ENCODE data around the gene CPSF4.

The CPSF4 gene

GRCh38 chr7:99473315-99473596, 34.5 kb downstream of the CPSF4 start:
- Histone ChIP-seq H3K4me3 (ENCODE audit: low read depth, low read length) (peak overlapping the region; percentile 90), H3K4me1 (ENCODE audit: control insufficient read depth, insufficient read depth, low read length) (peaks cover 2% of the 10 kb centered on the region), H3K27me3 (ENCODE audit: control insufficient read depth, insufficient read depth, low read length) (no peaks in the 10 kb centered on the region), H3K9ac (ENCODE audit: low read depth, low read length) (peak overlapping the region; percentile 85), H3K9me3 (ENCODE audit: control insufficient read depth, insufficient read depth, low read length) (no peaks in the 10 kb centered on the region), H3K36me3 (ENCODE audit: control insufficient read depth, insufficient read depth, low read length) (no peaks in the 10 kb centered on the region)

GRCh38 chr7:99476107-99476506, 37.4 kb downstream of the CPSF4 start:
- Histone ChIP-seq H3K36me3 (ENCODE audit: control insufficient read depth, insufficient read depth, low read length) (peaks cover 7% of the 10 kb centered on the region), H3K4me3 (ENCODE audit: low read depth, low read length) (no peak overlapping the region), H3K27me3 (ENCODE audit: control insufficient read depth, insufficient read depth, low read length) (no peaks in the 10 kb centered on the region), H3K9me3 (ENCODE audit: control insufficient read depth, insufficient read depth, low read length) (no peaks in the 10 kb centered on the region), H3K4me1 (ENCODE audit: control insufficient read depth, insufficient read depth, low read length) (peaks cover 2% of the 10 kb centered on the region), H3K9ac (ENCODE audit: low read depth, low read length) (no peak overlapping the region)

DNA sequence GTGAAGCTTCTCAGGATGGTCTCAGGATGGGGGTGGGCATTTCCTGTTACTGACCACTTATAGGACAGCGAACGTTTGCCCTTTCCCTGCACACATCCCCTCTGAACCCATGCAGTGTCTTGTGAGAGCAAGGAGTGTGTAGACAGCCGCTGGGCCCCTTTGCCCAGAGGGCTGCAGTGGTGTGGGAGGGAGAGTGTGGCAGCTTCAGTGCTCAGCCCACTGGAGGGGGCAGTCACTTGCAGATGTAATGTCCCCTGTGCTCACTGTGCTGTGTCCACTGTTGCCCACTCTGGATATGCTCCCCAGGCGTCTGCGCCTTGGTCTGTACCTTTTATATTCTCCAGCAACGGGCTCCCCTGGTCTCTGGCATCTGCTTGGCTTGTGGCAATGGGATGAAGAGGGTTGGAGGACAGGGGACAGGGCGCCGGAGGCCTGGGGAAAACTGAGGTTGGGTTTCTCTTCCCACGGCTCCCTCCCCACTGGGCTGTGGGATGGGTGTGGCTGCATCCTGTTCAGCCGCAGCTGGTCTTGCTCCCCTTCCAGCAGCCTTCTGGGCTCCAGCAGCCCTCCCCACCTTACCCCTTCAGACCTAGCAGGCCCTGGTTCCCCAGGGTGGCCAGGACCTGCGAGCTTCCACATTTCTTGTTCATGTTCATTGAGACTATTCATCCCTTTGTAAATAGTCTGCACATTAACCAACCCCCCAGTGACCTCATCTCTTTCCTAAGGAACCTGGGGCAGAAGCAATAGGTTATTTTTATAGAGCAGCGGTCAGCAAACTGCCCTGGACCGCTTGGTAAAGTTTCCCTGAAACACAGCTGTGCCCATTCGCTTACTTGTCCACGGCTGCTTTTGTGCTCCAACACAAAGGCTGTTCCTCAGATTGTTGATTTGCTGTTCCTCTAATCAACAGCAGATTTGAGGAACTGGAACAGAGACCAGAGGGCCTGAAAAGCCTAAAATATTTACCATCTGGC, 40.0 kb downstream of the CPSF4 start:
- Histone ChIP-seq H3K9ac (ENCODE audit: low read depth, low read length) (no peak overlapping the region), H3K36me3 (ENCODE audit: control insufficient read depth, insufficient read depth, low read length) (peaks cover 10% of the 10 kb centered on the region), H3K9me3 (ENCODE audit: control insufficient read depth, insufficient read depth, low read length) (no peaks in the 10 kb centered on the region), H3K27me3 (ENCODE audit: control insufficient read depth, insufficient read depth, low read length) (no peaks in the 10 kb centered on the region), H3K4me3 (ENCODE audit: low read depth, low read length) (no peak overlapping the region), H3K4me1 (ENCODE audit: control insufficient read depth, insufficient read depth, low read length) (peaks cover 2% of the 10 kb centered on the region)

DNA sequence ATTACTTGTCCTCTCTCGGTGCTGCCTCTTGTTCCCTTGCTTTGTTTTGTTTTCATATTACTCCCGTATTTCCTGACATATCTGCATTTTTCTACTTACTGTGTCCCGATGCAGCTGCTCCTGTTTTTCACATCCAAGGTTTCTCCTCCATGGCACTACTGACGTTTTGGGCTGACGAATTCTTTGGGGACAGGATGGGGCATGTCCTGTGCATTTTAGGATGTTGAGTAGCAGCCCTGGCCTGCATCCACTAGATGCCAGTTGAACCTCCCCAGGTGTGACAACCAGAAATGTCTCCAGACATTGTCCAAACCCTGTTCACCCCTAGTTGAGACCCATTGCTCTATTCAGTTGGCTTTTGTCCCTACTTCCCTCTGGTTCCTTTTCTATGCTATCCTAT, 46.4 kb downstream of the CPSF4 start:
- Histone ChIP-seq H3K36me3 (ENCODE audit: control insufficient read depth, insufficient read depth, low read length) (peaks cover 4% of the 10 kb centered on the region), H3K27me3 (ENCODE audit: control insufficient read depth, insufficient read depth, low read length) (no peaks in the 10 kb centered on the region), H3K4me3 (ENCODE audit: low read depth, low read length) (no peak overlapping the region), H3K9ac (ENCODE audit: low read depth, low read length) (no peak overlapping the region), H3K9me3 (ENCODE audit: control insufficient read depth, insufficient read depth, low read length) (no peaks in the 10 kb centered on the region), H3K4me1 (ENCODE audit: control insufficient read depth, insufficient read depth, low read length) (no peaks in the 10 kb centered on the region)

GRCh38 chr7:99489235-99489634, 50.5 kb downstream of the CPSF4 start:
- Histone ChIP-seq H3K27me3 (ENCODE audit: control insufficient read depth, insufficient read depth, low read length) (no peaks in the 10 kb centered on the region), H3K4me1 (ENCODE audit: control insufficient read depth, insufficient read depth, low read length) (no peaks in the 10 kb centered on the region), H3K9me3 (ENCODE audit: control insufficient read depth, insufficient read depth, low read length) (peaks cover 2% of the 10 kb centered on the region), H3K4me3 (ENCODE audit: low read depth, low read length) (no peak overlapping the region), H3K36me3 (ENCODE audit: control insufficient read depth, insufficient read depth, low read length) (peaks cover 8% of the 10 kb centered on the region), H3K9ac (ENCODE audit: low read depth, low read length) (no peak overlapping the region)

- Histone ChIP-seq H3K27me3 (ENCODE audit: control insufficient read depth, insufficient read depth, low read length) (no peaks in the 10 kb centered on the region), H3K4me3 (ENCODE audit: low read depth, low read length) (no peak overlapping the region), H3K9ac (ENCODE audit: low read depth, low read length) (no peak overlapping the region), H3K4me1 (ENCODE audit: control insufficient read depth, insufficient read depth, low read length) (no peaks in the 10 kb centered on the region), H3K36me3 (ENCODE audit: control insufficient read depth, insufficient read depth, low read length) (peaks cover 14% of the 10 kb centered on the region), H3K9me3 (ENCODE audit: control insufficient read depth, insufficient read depth, low read length) (peaks cover 3% of the 10 kb centered on the region)
Measured at GRCh38 chr7:99490878-99491277, 52.1 kb downstream of the CPSF4 start.

DNA sequence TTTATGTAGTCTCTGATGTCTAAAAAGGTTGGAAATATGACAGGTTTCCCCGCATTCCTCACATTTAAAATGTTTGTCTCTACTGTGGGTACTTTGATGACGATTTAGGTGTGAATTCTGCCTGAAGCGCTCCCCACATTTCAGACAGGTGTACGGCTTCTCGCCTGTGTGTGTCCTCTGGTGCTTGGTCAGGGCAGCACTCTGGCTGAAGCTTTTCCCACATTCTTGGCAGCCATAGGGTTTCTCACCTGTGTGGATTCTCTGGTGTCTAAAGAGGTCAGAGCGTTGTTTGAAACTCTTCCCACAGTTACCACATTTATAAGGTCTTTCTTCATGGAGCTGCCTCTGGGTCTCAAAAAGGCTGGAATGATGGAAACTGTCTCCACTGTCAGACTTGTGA, 55.1 kb downstream of the CPSF4 start:
- H3K4me3 ChIP-seq (ENCODE audit: low read depth, low read length): no peak overlapping the region
- H3K36me3 ChIP-seq (ENCODE audit: control insufficient read depth, insufficient read depth, low read length): peaks cover 18% of the 10 kb centered on the region
- no peak overlapping the region for H3K9ac ChIP-seq (ENCODE audit: low read depth, low read length)
- H3K4me1 ChIP-seq (ENCODE audit: control insufficient read depth, insufficient read depth, low read length): no peaks in the 10 kb centered on the region
- H3K9me3 ChIP-seq (ENCODE audit: control insufficient read depth, insufficient read depth, low read length): peaks cover 3% of the 10 kb centered on the region
- H3K27me3 ChIP-seq (ENCODE audit: control insufficient read depth, insufficient read depth, low read length): no peaks in the 10 kb centered on the region

DNA sequence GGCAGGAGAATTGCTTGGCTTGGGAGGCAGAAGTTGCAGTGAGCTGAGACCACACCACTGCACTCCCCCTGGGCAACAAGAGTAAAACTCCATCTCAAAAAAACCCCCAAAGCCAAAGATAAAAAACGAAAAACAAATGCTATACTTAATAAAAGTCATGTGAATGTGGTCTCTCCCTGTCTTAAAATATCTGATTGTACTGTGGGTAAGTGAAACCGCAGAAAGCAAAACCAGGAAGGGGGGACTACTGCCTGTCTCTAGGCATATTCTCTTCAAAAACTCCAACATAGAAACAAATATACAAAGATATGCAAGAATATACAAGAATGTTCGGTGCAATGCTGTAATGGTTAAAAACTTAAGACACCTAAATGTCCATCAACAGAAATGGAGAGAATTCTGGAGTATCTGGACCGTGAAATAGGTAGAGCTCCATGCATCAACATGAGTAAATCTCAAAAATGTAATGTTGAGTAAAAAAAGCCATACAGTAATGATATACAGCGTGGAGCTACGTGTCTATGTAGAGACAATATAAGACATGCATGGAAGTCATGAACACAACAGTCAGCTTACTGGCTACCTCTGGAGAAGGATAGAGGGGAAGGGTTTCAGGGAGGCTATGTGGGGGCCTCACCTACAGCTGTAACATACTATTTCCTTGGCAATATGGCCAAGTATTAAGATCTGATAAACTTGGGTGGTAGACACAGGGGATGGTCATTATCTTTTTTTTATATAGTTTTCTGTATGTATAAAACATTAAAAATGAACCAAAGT, 59.2 kb downstream of the CPSF4 start:
- H3K4me1 ChIP-seq (ENCODE audit: control insufficient read depth, insufficient read depth, low read length): no peaks in the 10 kb centered on the region
- H3K36me3 ChIP-seq (ENCODE audit: control insufficient read depth, insufficient read depth, low read length): peaks cover 16% of the 10 kb centered on the region
- H3K4me3 ChIP-seq (ENCODE audit: low read depth, low read length): peak overlapping the region; percentile 91
- H3K27me3 ChIP-seq (ENCODE audit: control insufficient read depth, insufficient read depth, low read length): no peaks in the 10 kb centered on the region
- H3K9me3 ChIP-seq (ENCODE audit: control insufficient read depth, insufficient read depth, low read length): peaks cover 3% of the 10 kb centered on the region
- no peak overlapping the region for H3K9ac ChIP-seq (ENCODE audit: low read depth, low read length)

DNA sequence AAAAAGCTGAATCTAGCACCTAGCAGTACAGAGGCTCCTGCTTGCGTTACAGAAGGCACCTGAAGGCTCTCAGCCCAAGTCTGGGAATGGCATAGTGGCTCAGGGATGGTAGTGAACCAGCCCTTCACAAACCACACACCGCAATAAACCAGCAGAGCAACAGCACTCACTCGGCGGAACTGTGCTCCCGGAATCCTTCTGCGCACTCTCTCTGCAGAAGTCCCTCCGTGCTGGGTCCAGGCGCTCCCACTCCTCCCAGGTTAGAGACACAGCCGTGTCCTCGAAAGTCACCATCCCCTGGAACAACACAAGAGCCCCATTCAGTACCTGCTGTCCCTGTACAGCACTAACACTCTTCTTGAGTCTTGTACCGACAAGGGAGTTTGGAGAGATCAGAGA, 59.8 kb downstream of the CPSF4 start:
- H3K9ac ChIP-seq (ENCODE audit: low read depth, low read length): peak overlapping the region; percentile 9
- H3K27me3 ChIP-seq (ENCODE audit: control insufficient read depth, insufficient read depth, low read length): no peaks in the 10 kb centered on the region
- peaks cover 16% of the 10 kb centered on the region for H3K36me3 ChIP-seq (ENCODE audit: control insufficient read depth, insufficient read depth, low read length)
- peak overlapping the region; percentile 91 for H3K4me3 ChIP-seq (ENCODE audit: low read depth, low read length)
- H3K9me3 ChIP-seq (ENCODE audit: control insufficient read depth, insufficient read depth, low read length): peaks cover 3% of the 10 kb centered on the region
- H3K4me1 ChIP-seq (ENCODE audit: control insufficient read depth, insufficient read depth, low read length): no peaks in the 10 kb centered on the region

- no peaks in the 10 kb centered on the region for H3K27me3 ChIP-seq (ENCODE audit: control insufficient read depth, insufficient read depth, low read length)
- peak overlapping the region; percentile 91 for H3K4me3 ChIP-seq (ENCODE audit: low read depth, low read length)
- peak overlapping the region; percentile 71 for H3K9ac ChIP-seq (ENCODE audit: low read depth, low read length)
- H3K4me1 ChIP-seq (ENCODE audit: control insufficient read depth, insufficient read depth, low read length): no peaks in the 10 kb centered on the region
- H3K9me3 ChIP-seq (ENCODE audit: control insufficient read depth, insufficient read depth, low read length): peaks cover under 1% of the 10 kb centered on the region
- peaks cover 9% of the 10 kb centered on the region for H3K36me3 ChIP-seq (ENCODE audit: control insufficient read depth, insufficient read depth, low read length)
Measured at GRCh38 chr7:99499371-99499720, 60.6 kb downstream of the CPSF4 start.

GRCh38 chr7:99499721-99500636, 61.2 kb downstream of the CPSF4 start, which contains the start of gene ZNF394:
Gene ZNF394, minus strand, starts transcription at chr7:99500281. Its CDS starts 188 bp downstream, at chr7:99500093.
- Histone ChIP-seq H3K4me1 (ENCODE audit: control insufficient read depth, insufficient read depth, low read length) (no peaks in the 10 kb centered on the region), H3K9ac (ENCODE audit: low read depth, low read length) (peak within 1 kb of the TSS; percentile 71), H3K27me3 (ENCODE audit: control insufficient read depth, insufficient read depth, low read length) (no peaks in the 10 kb centered on the region), H3K36me3 (ENCODE audit: control insufficient read depth, insufficient read depth, low read length) (peaks cover 4% of the 10 kb centered on the region), H3K9me3 (ENCODE audit: control insufficient read depth, insufficient read depth, low read length) (no peaks in the 10 kb centered on the region), H3K4me3 (ENCODE audit: low read depth, low read length) (peak within 1 kb of the TSS; percentile 91)
